Adrenal gland (tissue), 12 donors: ENCODE results near the gene RCOR1. TPM values are rescaled to one million over a fixed set of nuclear protein-coding genes. Genes with fewer than 3 reads are reported as not detected.

ENCODE experiments used
- DNase-seq, 7 donors: peaks; one replicate each; pipeline ENCODE4 v3.0.0-alpha.2; 2019 to 2020
- H3K27ac ChIP-seq, 5 donors: fragments of 200-600 bp; sonication (generic) in 4 of 5; 1 replicate in 3 of 5; 2 replicates in 2 of 5; pipeline versions ENCODE4 v1.5.1 to v1.8.0; 2016 to 2020; ENCODE audit warnings: mild to moderate bottlenecking in 1 of 5
- H3K27me3 ChIP-seq: fragments of 200-600 bp; 2 replicates; pipeline ENCODE4 v1.8.0; 2021
- H3K36me3 ChIP-seq, 2 donors: fragments of 200-600 bp; replicated peaks in 1 of 2; 1 replicate in 1 of 2; 2 replicates in 1 of 2; pipeline versions ENCODE4 v1.5.1 to v1.8.0; 2018 to 2022
- H3K4me1 ChIP-seq, 2 donors: fragments of 200-600 bp; replicated peaks in 1 of 2; 1 replicate in 1 of 2; 2 replicates in 1 of 2; pipeline versions ENCODE4 v1.5.1 to v1.8.0; 2018 to 2021
- H3K4me3 ChIP-seq, 4 donors: fragments of 200-600 bp; sonication (generic) in 3 of 4; one replicate each; pipeline ENCODE4 v1.5.1; 2016 to 2018
- H3K9me3 ChIP-seq, 3 donors: fragments of 200-600 bp; sonication (generic) in 1 of 3; replicated peaks in 1 of 3; 1 replicate in 2 of 3; 2 replicates in 1 of 3; pipeline versions ENCODE4 v1.5.1 to v1.8.0; 2016 to 2021
- CTCF ChIP-seq, 6 experiments: fragments of 450-650 bp in 4 of 6; fragments of 200-600 bp in 2 of 6; sonication (generic) in 1 of 6; IDR thresholded peaks; 1 replicate in 5 of 6; 2 replicates in 1 of 6; pipeline versions ENCODE4 v1.5.1 to v1.8.0; 2016 to 2021; ENCODE audit warnings: antibody characterized with exemption in 6 of 6, mild to moderate bottlenecking in 2 of 6, moderate library complexity in 1 of 6
- POLR2A ChIP-seq, 2 donors: fragments of 450-650 bp; IDR thresholded peaks; one replicate each; pipeline ENCODE4 v1.6.1; 2017; ENCODE audit warnings: antibody characterized with exemption in 2 of 2, mild to moderate bottlenecking in 2 of 2, moderate library complexity in 1 of 2
- WGBS, 4 donors: extraction: QIAGEN DNeasy Blood & Tissue Kit in 2 of 4; methylation state at CpG; one replicate each; pipeline versions ENCODE4 v1.1.5 to v1.1.7; 2013 to 2017; 5-methylcytosine and 5-hydroxymethylcytosine counted together
- intact Hi-C, 2 donors: fragments of 100-400 bp; cut with DNase I; formaldehyde crosslinking; loops; one replicate each; pipeline versions ENCODE4 v1.14.1 to v1.15.0; 2022 to 2023
- polyA plus RNA-seq, 3 donors: library from polyadenylated mRNA; stranded (reverse); fragments of 200-250 nt in 2 of 3; fragments of 350-450 nt in 1 of 3; fragmentation: Illumina TruSeq in 1 of 3; extraction: RNeasy Lipid Tissue Mini Kit (QIAGEN cat#74804) in 1 of 3; gene quantifications; one replicate each; pipeline ENCODE4 v1.2.3, GENCODE V29; 2013 to 2014
- total RNA-seq, 9 donors: library from RNA; depleted of rRNA in 4 of 9; stranded (reverse); fragments of >200 nt in 4 of 9; fragments of 120-200 nt in 1 of 9; fragmentation: NEBNext Ultra II Directional in 1 of 9; extraction: Animal tissue kit (Norgen Biotek cat#: 25700) in 1 of 9; gene quantifications; one replicate each; pipeline versions ENCODE4 v1.1.0 to v1.2.4, GENCODE V29; 2013 to 2023
- donor health status: healthy with polysubstance abuse.
- donor health status: Bipolar disorder and iron deficiency.
- donor health status: DM: yes; HTN: yes; CAD: no.
- donor health status: DM: no; HTN: no; CAD: no.
- donor health status: DM: no; HTN: no; CAD: no.
- donor health status: DM: yes; HTN: yes; CAD: no.

RCOR1 gene
- total and polyA plus RNA-seq, 12 donors, result 3.8 to 17.7 (median 11.3) TPM

- Histone ChIP-seq H3K9me3 (no peaks in the 10 kb centered on the region), H3K36me3 (no peaks in the 10 kb centered on the region), H3K4me3 (no peak overlapping the region), H3K27ac (no peak overlapping the region), H3K4me1 (no peaks in the 10 kb centered on the region), H3K27me3 (no peaks in the 10 kb centered on the region)
- WGBS, 4 donors, result 73 to 83% (median 77%) methylated on average over 20 to 24 of the region's 24 CpGs
- DNase-seq, result no peak
- TF ChIP-seq CTCF (IDR thresholded peaks at IDR 0.05), result no peak
- TF ChIP-seq POLR2A (IDR thresholded peaks at IDR 0.05), result no peak
- intact Hi-C loops, result loop anchor here in 1 of 2 donors (5.0 kb wide), 1 partner anchor 53 kb away; no protein-coding TSS in a partner anchor
These were observed 7.3 kb upstream of the RCOR1 start for GRCh38 chr14:102584871-102585869.

DNA sequence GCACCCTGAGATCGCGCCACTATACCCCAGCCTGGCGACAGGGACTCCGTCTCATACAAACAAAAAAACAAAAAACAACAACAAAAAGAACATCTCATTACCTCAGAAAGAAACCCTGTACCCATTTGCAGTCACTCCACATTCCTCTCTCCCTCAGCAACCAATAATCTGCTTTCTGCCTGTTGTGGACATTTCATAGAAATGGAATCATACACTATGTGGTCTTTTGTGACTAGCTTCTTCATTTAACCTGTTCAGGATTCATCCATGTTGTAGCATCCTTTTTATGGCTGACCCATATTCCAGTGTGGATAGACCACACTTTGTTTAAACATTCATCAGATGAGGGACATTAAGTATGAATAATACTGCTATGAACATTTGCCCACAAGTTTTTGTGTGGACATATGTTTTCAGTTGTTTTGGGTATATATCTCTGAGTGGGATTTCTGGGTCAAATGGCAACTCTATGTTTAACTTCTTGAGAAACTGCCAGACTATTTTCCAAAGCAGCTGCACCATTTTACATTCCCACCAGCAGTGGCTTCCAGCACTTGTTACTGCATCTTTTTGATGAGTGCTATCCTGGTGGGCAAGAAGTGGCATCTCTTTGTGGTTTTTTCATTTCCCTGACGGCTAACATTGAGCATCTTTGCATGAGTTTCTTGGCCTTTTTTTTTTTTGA is 5.9 kb upstream of the RCOR1 start:
- Histone ChIP-seq H3K9me3 (no peaks in the 10 kb centered on the region), H3K4me3 (no peak overlapping the region), H3K27me3 (no peaks in the 10 kb centered on the region), H3K4me1 (peaks cover 0 to 11% of the 10 kb centered on the region in 2 donors), H3K27ac (no peak overlapping the region), H3K36me3 (no peaks in the 10 kb centered on the region)
- no peak for DNase-seq
- no peak for TF ChIP-seq CTCF (IDR thresholded peaks at IDR 0.05)
- TF ChIP-seq POLR2A (IDR thresholded peaks at IDR 0.05), result no peak
- intact Hi-C loops, result no loop called here
- 78 to 86% (median 83%) methylated on average over 5 of the region's 5 CpGs for WGBS, 4 donors

- Histone ChIP-seq H3K4me1 (peaks cover 4 to 15% of the 10 kb centered on the region in 2 donors), H3K9me3 (no peaks in the 10 kb centered on the region), H3K27me3 (no peaks in the 10 kb centered on the region), H3K4me3 (no peak overlapping the region), H3K27ac (no peak overlapping the region), H3K36me3 (no peaks in the 10 kb centered on the region)
- WGBS, 4 donors, result 61 to 75% (median 68%) methylated on average over 3 of the region's 3 CpGs
- intact Hi-C loops, result no loop called here
- no peak for TF ChIP-seq CTCF (IDR thresholded peaks at IDR 0.05)
- no peak for TF ChIP-seq POLR2A (IDR thresholded peaks at IDR 0.05)
- no peak for DNase-seq
These were observed 3.6 kb upstream of the RCOR1 start for GRCh38 chr14:102588821-102589220.

DNA sequence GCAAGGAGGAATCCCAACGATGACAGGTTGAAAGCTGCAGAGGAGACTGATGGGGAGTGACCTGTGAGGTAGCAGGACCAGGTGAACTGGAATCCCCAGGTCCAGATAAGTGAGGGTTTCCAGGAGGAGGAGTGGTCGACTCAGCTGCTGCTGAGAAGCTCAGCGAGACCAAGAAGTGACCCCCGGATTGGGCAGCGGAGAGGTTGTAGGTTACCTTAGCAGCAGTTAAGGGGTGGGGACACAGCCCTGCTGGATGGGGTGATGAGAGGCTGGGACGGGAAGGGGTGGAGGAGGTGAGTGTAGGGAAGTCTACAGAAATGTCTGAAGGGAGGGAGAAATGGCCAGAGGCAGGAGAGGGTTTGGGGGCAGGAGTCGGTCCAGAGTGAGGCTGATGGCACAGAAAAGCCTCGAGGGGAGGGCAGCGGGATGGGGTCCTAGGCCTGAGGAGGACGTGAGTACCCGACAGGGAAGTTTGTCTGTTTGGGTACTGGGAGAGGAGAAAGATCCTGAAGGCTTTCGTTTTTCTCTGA is 2.6 kb upstream of the RCOR1 start:
- Histone ChIP-seq H3K9me3 (no peaks in the 10 kb centered on the region), H3K27me3 (no peaks in the 10 kb centered on the region), H3K36me3 (no peaks in the 10 kb centered on the region), H3K4me1 (peaks cover 5 to 25% of the 10 kb centered on the region in 2 donors), H3K27ac (no peak overlapping the region), H3K4me3 (no peak overlapping the region)
- intact Hi-C loops, result loop anchor here in 1 of 2 donors (10.0 kb wide), 1 partner anchor 65 kb away; no protein-coding TSS in a partner anchor
- WGBS, 4 donors, result 72 to 80% (median 75%) methylated on average over 12 of the region's 12 CpGs
- TF ChIP-seq POLR2A (IDR thresholded peaks at IDR 0.05) (no peak), CTCF (IDR thresholded peaks at IDR 0.05) (no peak)
- no peak for DNase-seq
